Gastrocnemius medialis (tissue), 4 donors: ENCODE data around the gene NYAP1.

Experiments
- POLR2A ChIP-seq, 2 donors: fragments of 450-650 bp; IDR thresholded peaks; one replicate each; pipeline ENCODE4 v1.6.1; 2017; ENCODE audit warnings: antibody characterized with exemption in 2 of 2, mild to moderate bottlenecking in 2 of 2, moderate library complexity in 2 of 2
- TF ChIP-seq, protein P1 (sequence below), 5 experiments: fragments of 450-650 bp in 3 of 5; fragments of 200-600 bp in 2 of 5; sonication (generic) in 2 of 5; IDR thresholded peaks in 4 of 5; conservative IDR thresholded peaks in 1 of 5; 1 replicate in 4 of 5; 2 replicates in 1 of 5; pipeline ENCODE4 v1.5.1; 2016 to 2019; ENCODE audit warnings: antibody characterized with exemption in 5 of 5, mild to moderate bottlenecking in 3 of 5, moderate library complexity in 3 of 5

DNA sequence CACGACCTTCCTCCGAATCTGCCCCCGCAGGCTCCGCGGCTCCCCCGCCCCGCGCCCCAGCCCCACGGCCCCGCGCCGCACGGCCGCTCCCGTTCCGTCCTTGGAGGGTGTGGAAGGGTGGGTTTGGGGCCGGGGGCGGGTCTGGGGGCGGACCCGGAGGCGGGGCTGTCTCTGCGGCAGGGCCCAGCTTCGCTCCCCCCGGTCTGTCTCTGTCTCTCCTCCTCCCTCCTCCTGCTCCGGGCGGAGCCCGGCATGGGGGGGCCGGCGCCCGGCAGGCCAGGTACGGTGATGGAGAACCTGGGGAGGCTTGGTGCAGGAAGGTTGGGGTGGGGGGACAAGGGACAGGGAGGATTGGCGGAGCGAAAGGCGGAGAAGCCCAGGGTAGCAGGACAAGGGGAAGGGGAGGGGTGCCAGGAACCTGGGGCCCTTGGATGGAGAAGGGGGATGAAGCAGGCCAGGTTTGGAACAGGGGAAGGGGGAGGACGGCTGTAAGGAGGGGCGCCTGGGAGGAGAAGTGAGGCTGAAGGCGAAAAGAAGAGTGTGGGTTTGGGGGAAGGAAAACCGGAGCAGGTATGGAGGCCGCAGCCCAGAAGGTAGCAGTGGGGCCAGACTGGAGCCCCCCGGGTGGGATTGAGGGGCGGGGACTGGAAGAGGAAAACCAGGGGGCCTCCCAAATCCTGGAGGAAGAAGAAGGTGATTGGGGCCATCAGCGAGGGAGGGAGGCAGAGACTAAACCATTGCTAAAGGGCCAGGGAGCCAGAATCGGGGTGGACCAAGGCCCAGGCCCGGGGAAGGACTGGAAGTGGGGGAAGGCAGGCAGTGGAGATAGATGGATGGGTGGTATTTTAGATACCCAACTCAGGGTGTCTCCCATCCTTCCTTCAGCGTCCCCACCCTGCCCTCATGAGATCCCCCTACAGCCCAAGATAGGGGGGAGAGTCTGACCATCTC, at the start of gene NYAP1:
- TF ChIP-seq, protein P1, sequence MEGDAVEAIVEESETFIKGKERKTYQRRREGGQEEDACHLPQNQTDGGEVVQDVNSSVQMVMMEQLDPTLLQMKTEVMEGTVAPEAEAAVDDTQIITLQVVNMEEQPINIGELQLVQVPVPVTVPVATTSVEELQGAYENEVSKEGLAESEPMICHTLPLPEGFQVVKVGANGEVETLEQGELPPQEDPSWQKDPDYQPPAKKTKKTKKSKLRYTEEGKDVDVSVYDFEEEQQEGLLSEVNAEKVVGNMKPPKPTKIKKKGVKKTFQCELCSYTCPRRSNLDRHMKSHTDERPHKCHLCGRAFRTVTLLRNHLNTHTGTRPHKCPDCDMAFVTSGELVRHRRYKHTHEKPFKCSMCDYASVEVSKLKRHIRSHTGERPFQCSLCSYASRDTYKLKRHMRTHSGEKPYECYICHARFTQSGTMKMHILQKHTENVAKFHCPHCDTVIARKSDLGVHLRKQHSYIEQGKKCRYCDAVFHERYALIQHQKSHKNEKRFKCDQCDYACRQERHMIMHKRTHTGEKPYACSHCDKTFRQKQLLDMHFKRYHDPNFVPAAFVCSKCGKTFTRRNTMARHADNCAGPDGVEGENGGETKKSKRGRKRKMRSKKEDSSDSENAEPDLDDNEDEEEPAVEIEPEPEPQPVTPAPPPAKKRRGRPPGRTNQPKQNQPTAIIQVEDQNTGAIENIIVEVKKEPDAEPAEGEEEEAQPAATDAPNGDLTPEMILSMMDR (IDR thresholded peaks at IDR 0.05 in 4 of 5, conservative IDR thresholded peaks at IDR 0.05 in 1 of 5), result no peak
- TF ChIP-seq POLR2A (IDR thresholded peaks at IDR 0.05), result no peak
